Peyer's patch (tissue), 4 donors: ENCODE results near the gene TSTD2. TPM values are rescaled to one million over a fixed set of nuclear protein-coding genes. Genes with fewer than 3 reads are reported as not detected.

Experiments
- DNase-seq, 3 donors: peaks; one replicate each; pipeline ENCODE4 v3.0.0-alpha.2; 2017 to 2019
- H3K27ac ChIP-seq, 4 donors: fragments of 200-600 bp; sonication (generic); one replicate each; pipeline ENCODE4 v1.5.1; 2016 to 2019
- H3K27me3 ChIP-seq, 2 donors: fragments of 200-600 bp; sonication (generic); one replicate each; pipeline ENCODE4 v1.5.1; 2019
- H3K36me3 ChIP-seq, 3 donors: fragments of 200-600 bp; sonication (generic); one replicate each; pipeline ENCODE4 v1.5.1; 2016 to 2019
- H3K4me1 ChIP-seq, 4 donors: fragments of 200-600 bp; sonication (generic); one replicate each; pipeline ENCODE4 v1.5.1; 2016 to 2019
- H3K4me3 ChIP-seq, 4 donors: fragments of 200-600 bp; sonication (generic); 1 replicate in 3 of 4; 2 replicates in 1 of 4; pipeline ENCODE4 v1.5.1; 2016 to 2019; ENCODE audit warnings: mild to moderate bottlenecking in 1 of 4
- H3K9me3 ChIP-seq, 4 donors: fragments of 200-600 bp; sonication (generic); one replicate each; pipeline ENCODE4 v1.5.1; 2016 to 2019; ENCODE audit warnings: mild to moderate bottlenecking in 1 of 4
- POLR2A ChIP-seq, 2 donors: fragments of 450-650 bp; IDR thresholded peaks; one replicate each; pipeline ENCODE4 v1.5.1; 2017; ENCODE audit warnings: antibody characterized with exemption in 2 of 2, mild to moderate bottlenecking in 2 of 2, moderate library complexity in 2 of 2
- total RNA-seq, 4 donors: library from RNA; depleted of rRNA; stranded (reverse); fragments of >200 nt; gene quantifications; one replicate each; pipeline ENCODE4 v1.1.0, GENCODE V29; 2016
- TF ChIP-seq, protein P1 (sequence below), 6 experiments: fragments of 450-650 bp in 4 of 6; fragments of 200-600 bp in 2 of 6; sonication (generic) in 1 of 6; IDR thresholded peaks; one replicate each; pipeline ENCODE4 v1.5.1; 2017 to 2019; ENCODE audit warnings: antibody characterized with exemption in 6 of 6, mild to moderate bottlenecking in 3 of 6, moderate library complexity in 1 of 6

Gene TSTD2
- total RNA-seq, 4 donors from 2014 or later, result 17.2 to 32.2 (median 21.8) TPM

DNA sequence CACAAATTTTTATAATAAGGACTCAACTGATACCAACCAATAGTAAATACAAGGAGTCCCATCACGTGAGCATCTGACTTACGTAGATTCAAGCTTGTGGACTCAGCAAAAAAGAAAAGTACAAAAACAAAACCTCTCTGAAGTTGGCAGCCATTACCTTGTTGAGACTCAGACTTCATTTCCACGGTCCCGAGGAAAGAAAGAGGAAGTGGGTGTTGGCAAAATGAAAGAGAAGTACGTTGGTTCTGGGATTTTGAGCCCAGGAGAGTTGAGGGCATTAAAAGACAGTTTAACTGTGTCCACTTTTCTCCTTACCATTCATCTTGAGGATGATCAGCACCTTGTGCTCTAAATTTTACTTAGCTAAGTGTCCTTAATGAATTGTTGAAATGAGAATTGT lies 27.2 kb upstream of the TSTD2 start:
- Histone ChIP-seq H3K27ac (no peak overlapping the region), H3K27me3 (no peaks in the 10 kb centered on the region), H3K4me1 (no peaks in the 10 kb centered on the region), H3K9me3 (no peaks in the 10 kb centered on the region), H3K36me3 (peaks cover 0 to 100% (median 0%) of the 10 kb centered on the region in 3 donors), H3K4me3 (no peak overlapping the region)
- TF ChIP-seq, protein P1, sequence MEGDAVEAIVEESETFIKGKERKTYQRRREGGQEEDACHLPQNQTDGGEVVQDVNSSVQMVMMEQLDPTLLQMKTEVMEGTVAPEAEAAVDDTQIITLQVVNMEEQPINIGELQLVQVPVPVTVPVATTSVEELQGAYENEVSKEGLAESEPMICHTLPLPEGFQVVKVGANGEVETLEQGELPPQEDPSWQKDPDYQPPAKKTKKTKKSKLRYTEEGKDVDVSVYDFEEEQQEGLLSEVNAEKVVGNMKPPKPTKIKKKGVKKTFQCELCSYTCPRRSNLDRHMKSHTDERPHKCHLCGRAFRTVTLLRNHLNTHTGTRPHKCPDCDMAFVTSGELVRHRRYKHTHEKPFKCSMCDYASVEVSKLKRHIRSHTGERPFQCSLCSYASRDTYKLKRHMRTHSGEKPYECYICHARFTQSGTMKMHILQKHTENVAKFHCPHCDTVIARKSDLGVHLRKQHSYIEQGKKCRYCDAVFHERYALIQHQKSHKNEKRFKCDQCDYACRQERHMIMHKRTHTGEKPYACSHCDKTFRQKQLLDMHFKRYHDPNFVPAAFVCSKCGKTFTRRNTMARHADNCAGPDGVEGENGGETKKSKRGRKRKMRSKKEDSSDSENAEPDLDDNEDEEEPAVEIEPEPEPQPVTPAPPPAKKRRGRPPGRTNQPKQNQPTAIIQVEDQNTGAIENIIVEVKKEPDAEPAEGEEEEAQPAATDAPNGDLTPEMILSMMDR (IDR thresholded peaks at IDR 0.05), result no peak
- TF ChIP-seq POLR2A (IDR thresholded peaks at IDR 0.05), result no peak
- DNase-seq, result no peak

DNA sequence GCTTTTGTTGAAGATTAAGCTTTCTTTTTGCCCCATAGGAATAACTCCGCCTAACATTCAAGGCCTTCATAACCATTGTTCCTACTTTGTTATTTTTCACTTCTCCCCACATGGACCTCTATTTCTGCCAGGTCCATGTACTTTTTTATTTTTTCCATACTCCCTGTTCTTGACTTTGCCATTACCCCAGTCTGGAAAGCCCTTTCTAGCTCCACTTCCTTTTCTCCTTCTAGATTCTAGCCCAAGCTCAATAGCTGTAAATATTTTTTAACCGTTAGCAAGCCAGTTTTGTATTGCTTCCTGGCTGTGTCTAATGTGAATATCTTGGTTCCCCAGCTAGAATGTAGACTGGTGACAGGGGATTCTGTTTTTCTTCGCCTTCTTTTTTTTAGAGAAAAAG lies 26.6 kb upstream of the TSTD2 start:
- no peaks in the 10 kb centered on the region for H3K9me3 ChIP-seq
- no peak overlapping the region for H3K27ac ChIP-seq
- no peaks in the 10 kb centered on the region for H3K27me3 ChIP-seq
- TF ChIP-seq, protein P1 (IDR thresholded peaks at IDR 0.05), result no peak
- no peak for TF ChIP-seq POLR2A (IDR thresholded peaks at IDR 0.05)
- no peak overlapping the region for H3K4me3 ChIP-seq
- H3K36me3 ChIP-seq, result peaks cover 0 to 100% (median 0%) of the 10 kb centered on the region in 3 donors
- DNase-seq, result no peak
- no peaks in the 10 kb centered on the region for H3K4me1 ChIP-seq

DNA sequence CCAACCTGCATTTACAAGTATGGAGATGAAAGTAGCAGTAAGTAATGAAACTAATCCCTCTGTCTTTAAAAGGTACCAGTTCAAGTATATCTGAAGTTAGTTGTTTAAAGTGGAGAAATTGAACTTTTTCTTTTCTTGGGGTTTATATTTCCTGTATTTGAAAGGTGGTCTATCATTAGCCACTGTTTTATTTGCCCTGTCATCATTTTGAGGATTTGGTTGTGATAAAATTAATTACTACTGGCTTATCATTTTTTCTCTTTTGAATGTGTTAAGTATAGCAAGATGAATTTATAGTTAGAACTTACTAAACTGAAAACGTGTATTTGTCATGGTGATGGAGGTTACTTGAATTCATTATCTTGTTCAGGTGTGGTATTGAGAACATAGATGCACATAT lies 25.5 kb upstream of the TSTD2 start:
- TF ChIP-seq, protein P1 (IDR thresholded peaks at IDR 0.05), result no peak
- TF ChIP-seq POLR2A (IDR thresholded peaks at IDR 0.05), result no peak
- no peak for DNase-seq
- H3K9me3 ChIP-seq, result no peaks in the 10 kb centered on the region
- no peak overlapping the region for H3K27ac ChIP-seq
- H3K36me3 ChIP-seq, result peaks cover 0 to 100% (median 0%) of the 10 kb centered on the region in 3 donors
- no peaks in the 10 kb centered on the region for H3K27me3 ChIP-seq
- no peak overlapping the region for H3K4me3 ChIP-seq
- no peaks in the 10 kb centered on the region for H3K4me1 ChIP-seq

DNA sequence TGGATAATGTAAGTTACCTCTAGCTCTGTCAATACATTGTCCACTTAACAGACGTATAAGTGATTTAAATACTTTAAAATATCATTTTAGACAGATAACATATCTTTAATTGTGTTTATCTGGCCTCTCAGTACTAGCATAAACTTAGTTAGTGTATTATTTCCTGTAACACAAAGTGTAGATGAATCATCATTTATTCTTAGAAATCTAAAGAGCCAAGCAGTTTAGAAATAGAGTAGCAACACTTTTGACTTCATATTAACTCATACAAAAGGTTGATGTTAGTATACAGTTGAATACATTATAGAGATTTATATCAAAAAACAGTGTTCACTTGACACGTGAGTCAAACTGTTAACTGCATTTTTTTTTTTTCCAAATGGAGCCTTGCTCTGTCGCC lies 18.5 kb upstream of the TSTD2 start:
- Histone ChIP-seq H3K4me3 (no peak overlapping the region), H3K9me3 (no peaks in the 10 kb centered on the region)

DNA sequence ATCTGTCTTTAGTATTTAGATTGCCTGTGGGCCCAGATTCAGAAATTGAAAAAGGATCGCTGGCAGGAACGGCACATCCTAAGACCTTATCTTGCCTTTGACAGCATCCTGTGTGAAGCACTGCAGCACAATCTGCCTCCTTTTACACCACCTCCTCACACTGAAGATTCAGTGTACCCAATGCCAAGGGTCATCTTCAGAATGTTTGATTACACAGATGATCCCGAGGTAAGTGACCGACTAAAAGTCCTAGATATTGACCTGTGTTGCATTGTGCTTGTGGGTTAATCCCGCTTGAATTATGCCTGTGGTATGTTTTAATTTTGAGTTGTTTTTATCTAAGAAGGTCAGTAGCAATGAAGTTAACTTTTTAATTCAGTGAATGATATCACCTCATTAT lies 14.8 kb upstream of the TSTD2 start:
- no peak for TF ChIP-seq POLR2A (IDR thresholded peaks at IDR 0.05)
- TF ChIP-seq, protein P1 (IDR thresholded peaks at IDR 0.05), result no peak
- Histone ChIP-seq H3K4me1 (no peaks in the 10 kb centered on the region), H3K36me3 (peaks cover 0 to 69% (median 0%) of the 10 kb centered on the region in 3 donors), H3K27me3 (no peaks in the 10 kb centered on the region), H3K27ac (no peak overlapping the region), H3K9me3 (no peaks in the 10 kb centered on the region), H3K4me3 (no peak overlapping the region)
- DNase-seq, result no peak

More for the DNA sequence above, 18.5 kb upstream of the TSTD2 start:
- Histone ChIP-seq H3K36me3 (peaks cover 0 to 79% (median 0%) of the 10 kb centered on the region in 3 donors), H3K27me3 (no peaks in the 10 kb centered on the region), H3K4me1 (no peaks in the 10 kb centered on the region), H3K27ac (no peak overlapping the region)
- DNase-seq, result no peak
- TF ChIP-seq, protein P1 (IDR thresholded peaks at IDR 0.05), result no peak
- TF ChIP-seq POLR2A (IDR thresholded peaks at IDR 0.05), result no peak

DNA sequence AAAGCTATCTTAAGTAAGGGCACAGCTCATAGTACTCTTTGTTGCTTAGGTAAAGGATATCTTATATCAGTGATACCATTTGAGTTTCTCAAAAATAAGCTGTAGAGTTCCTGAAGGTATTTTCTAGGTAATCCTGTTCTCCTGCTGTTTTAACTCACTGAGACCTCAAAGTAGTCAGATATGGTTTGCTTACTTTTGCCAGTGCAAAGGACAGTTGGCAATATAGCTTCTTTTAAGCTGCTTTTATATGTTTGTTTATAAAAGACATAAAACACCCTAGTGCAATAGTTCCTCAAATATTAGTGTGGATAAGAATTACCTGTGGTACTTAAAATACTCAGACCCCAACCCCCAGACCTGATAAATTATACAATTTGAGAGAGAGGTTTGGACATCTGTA lies 12.6 kb upstream of the TSTD2 start:
- no peak overlapping the region for H3K27ac ChIP-seq
- peaks cover 0 to 66% (median 0%) of the 10 kb centered on the region in 3 donors for H3K36me3 ChIP-seq
- TF ChIP-seq, protein P1 (IDR thresholded peaks at IDR 0.05), result no peak
- no peak for TF ChIP-seq POLR2A (IDR thresholded peaks at IDR 0.05)
- DNase-seq, result no peak
- H3K27me3 ChIP-seq, result no peaks in the 10 kb centered on the region
- no peak overlapping the region for H3K4me3 ChIP-seq
- no peaks in the 10 kb centered on the region for H3K4me1 ChIP-seq
- H3K9me3 ChIP-seq, result no peaks in the 10 kb centered on the region
